NK-92 (cell line): ENCODE measurements around the gene CERS5.

Experiments
- DNase-seq: peaks from one replicate; lab custom pipeline; 2025; ENCODE audit not compliant: unreplicated experiment; lab: John Stamatoyannopoulos, UW

The CERS5 gene

DNA sequence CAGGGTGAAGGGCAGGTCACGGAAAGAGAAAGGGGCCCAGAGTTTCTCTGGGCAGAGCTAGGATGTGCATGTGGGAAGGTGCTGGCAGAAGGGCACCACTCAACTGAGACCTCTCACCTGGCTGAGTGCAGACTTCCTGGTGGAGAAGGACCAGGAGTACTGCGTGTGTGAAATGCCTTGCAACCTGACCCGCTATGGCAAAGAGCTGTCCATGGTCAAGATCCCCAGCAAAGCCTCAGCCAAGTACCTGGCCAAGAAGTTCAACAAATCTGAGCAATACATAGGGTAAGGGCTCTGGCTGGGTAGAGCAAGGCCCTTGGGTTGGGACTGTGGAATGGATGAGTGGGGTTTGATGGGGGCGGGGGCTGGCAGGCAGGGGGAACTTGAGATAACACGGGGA is 87.4 kb downstream of the CERS5 start:
- DNase-seq = no peak
